Hematopoietic multipotent progenitor cell treated with erythropoietin and hydrocortisone succinate and interleukin-3 and kit ligand, for 17 days (in vitro differentiated cells): ENCODE results near the gene DHRS2.

Experiments
- DNase-seq: peaks from one replicate; pipeline ENCODE4 v3.0.0-alpha.2; 2015; ENCODE audit warnings: low spot score

The DHRS2 gene

DNA sequence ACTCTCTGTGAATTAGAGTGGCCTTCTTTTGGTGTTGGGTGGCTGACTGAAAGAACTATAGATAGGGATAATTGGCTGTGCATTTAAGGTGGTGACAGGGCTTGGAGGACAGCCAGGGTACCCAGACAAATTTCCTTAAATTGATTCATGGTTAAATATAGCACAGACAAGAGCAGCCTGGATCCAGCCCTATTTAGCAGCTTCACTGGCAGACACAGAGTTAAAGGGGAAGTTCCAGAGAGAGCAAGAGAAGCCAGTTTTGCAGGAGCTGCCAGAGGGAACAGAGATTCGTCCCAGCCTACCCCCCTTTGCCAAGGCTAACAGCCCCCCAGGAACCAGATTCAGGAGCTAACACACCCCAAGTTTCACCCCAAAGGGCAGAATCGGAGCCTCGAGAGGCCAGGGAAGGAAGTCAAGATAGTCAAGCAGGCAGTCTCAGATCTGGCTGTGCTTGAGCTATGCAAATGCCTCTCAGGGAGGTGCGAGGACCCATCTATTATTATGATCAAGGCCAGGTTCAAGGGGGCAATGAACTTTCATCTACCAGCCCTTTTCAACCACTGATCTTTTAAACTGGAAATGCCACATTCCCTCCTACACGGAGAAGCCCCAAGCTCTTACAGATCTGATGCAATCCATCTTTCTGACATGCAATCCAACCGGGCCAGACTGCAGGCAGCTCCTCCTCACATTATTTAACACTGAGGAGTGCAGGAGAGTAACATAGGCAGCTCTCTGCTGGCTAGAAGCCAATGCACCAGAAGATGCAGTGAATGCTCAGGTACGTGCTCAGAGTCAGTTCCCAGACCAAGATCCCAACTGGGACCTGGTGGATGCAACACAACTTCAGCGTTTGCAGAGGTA is 58.2 kb downstream of the DHRS2 start:
- no peak for DNase-seq
